Stimulated activated CD4-positive, alpha-beta T cell treated with anti-CD3 and anti-CD28 coated beads, Interleukin-2, amount 100 ng/mL, for 4 hours (primary cell): ENCODE measurements around the gene KRT75.

ENCODE experiments used
- DNase-seq: peaks from one replicate; pipeline ENCODE4 v3.0.0-alpha.2; 2020; ENCODE audit warnings: low read depth

Gene KRT75

GRCh38 chr12:52439845-52440244 is 5.7 kb upstream of the KRT75 start:
- DNase-seq: no peak

- no peak for DNase-seq
These were observed 5.2 kb upstream of the KRT75 start for GRCh38 chr12:52439420-52439819.

- no peak for DNase-seq
These were observed 4.4 kb upstream of the KRT75 start for GRCh38 chr12:52438305-52439301.

- no peak for DNase-seq
These were observed 3.3 kb upstream of the KRT75 start for GRCh38 chr12:52437508-52437907.

GRCh38 chr12:52436828-52437474 is 2.8 kb upstream of the KRT75 start:
- DNase-seq: no peak

- DNase-seq: no peak
These were observed 2.0 kb upstream of the KRT75 start for GRCh38 chr12:52436000-52436827.

GRCh38 chr12:52435659-52435999 is 1.5 kb upstream of the KRT75 start:
- DNase-seq: no peak

- DNase-seq: no peak
These were observed 774 bp upstream of the KRT75 start for GRCh38 chr12:52434760-52435530.

- DNase-seq: no peak
These were observed 580 bp downstream of the KRT75 start for GRCh38 chr12:52433501-52434080.

- no peak for DNase-seq
These were observed 1.5 kb downstream of the KRT75 start for GRCh38 chr12:52432559-52433207.

- no peak for DNase-seq
These were observed 6.0 kb downstream of the KRT75 start for GRCh38 chr12:52428121-52428520.

- no peak for DNase-seq
These were observed 7.1 kb downstream of the KRT75 start for GRCh38 chr12:52427083-52427482.

- no peak for DNase-seq
These were observed 8.1 kb downstream of the KRT75 start for GRCh38 chr12:52426034-52426433.

- no peak for DNase-seq
These were observed 8.7 kb downstream of the KRT75 start for GRCh38 chr12:52425466-52425865.

GRCh38 chr12:52423661-52424500 is 10.3 kb downstream of the KRT75 start:
- DNase-seq: no peak

GRCh38 chr12:52423035-52423434 is 11.1 kb downstream of the KRT75 start:
- DNase-seq: no peak

- no peak for DNase-seq
These were observed 14.5 kb downstream of the KRT75 start for GRCh38 chr12:52419656-52420055.

GRCh38 chr12:52418576-52419110 is 15.5 kb downstream of the KRT75 start:
- DNase-seq: no peak

GRCh38 chr12:52417740-52418139 is 16.4 kb downstream of the KRT75 start:
- no peak for DNase-seq

- DNase-seq: no peak
These were observed 17.4 kb downstream of the KRT75 start for GRCh38 chr12:52416795-52417194.
